Measurements from ENCODE around the gene DRGX. TPM values are rescaled to one million over a fixed set of nuclear protein-coding genes. Genes with fewer than 3 reads are reported as not detected.

Gene DRGX
- total and polyA plus RNA-seq, 2 of the 13 experiments (the other 11 are each of a cell fraction or from before 2014, with no cell fraction given), result not detected

- CTCF ChIA-PET (ENCODE audit: low intra/inter-chr PET ratio, low total read pairs), result no interaction called here
- FAIRE-seq (no peak), DNase-seq (ENCODE audit: low spot score) (no peak), ATAC-seq (no peak)
- in situ Hi-C loops (cut with HindIII; ENCODE audit: extremely low pct_ligation_motif_present, low pct_unique_long_range_greater_than_20kb), result no loop called here
- TF ChIP-seq CHD2 (IDR thresholded peaks at IDR 0.05; ENCODE audit: low read depth, low read length) (no peak), MEF2D (CRISPR knock-in tag; IDR thresholded peaks at IDR 0.05) (no peak), ZMYM4 (CRISPR knock-in tag; IDR thresholded peaks at IDR 0.05) (no peak), MTA1 (CRISPR knock-in tag; IDR thresholded peaks at IDR 0.05; ENCODE audit: borderline replicate concordance) (no peak), ZNF883 (CRISPR knock-in tag; IDR thresholded peaks at IDR 0.05; ENCODE audit: not compliant biosample characterization) (no peak), ZNF780A (CRISPR knock-in tag; IDR thresholded peaks at IDR 0.05) (no peak), AKNA (CRISPR knock-in tag; IDR thresholded peaks at IDR 0.05; ENCODE audit: borderline replicate concordance) (no peak), ZNF383 (CRISPR knock-in tag; IDR thresholded peaks at IDR 0.05; ENCODE audit: borderline replicate concordance) (no peak)
- Histone ChIP-seq H3K9me3 (ENCODE audit: low read length) (no peaks in the 10 kb centered on the region), H4K20me1 (ENCODE audit: insufficient read depth, low read length) (no peaks in the 10 kb centered on the region), H3K9ac (ENCODE audit: insufficient read depth, low read depth, low read length) (no peak overlapping the region), H3K27ac (ENCODE audit: extremely low read length, insufficient read depth, low read length) (no peak overlapping the region), H3K4me3 (replicated peaks in 1 of 3; ENCODE audit: insufficient read depth in 1 of 3, low read depth in 2 of 3, low read length in 3 of 3) (no peak overlapping the region), H3K36me3 (replicated peaks in 1 of 2; ENCODE audit: control insufficient read depth in 1 of 2, insufficient read depth in 2 of 2, low read length in 2 of 2) (no peaks in the 10 kb centered on the region), H2AFZ (ENCODE audit: low read length) (no peak overlapping the region), H3K27me3 (ENCODE audit: control insufficient read depth in 1 of 2, insufficient read depth in 2 of 2, low read length in 2 of 2) (no peaks in the 10 kb centered on the region), H3K4me2 (ENCODE audit: low read depth, low read length) (no peak overlapping the region), H3K4me1 (ENCODE audit: insufficient read depth, low read length) (no peaks in the 10 kb centered on the region), H3K79me2 (ENCODE audit: insufficient read depth, low read length) (no peaks in the 10 kb centered on the region)
- POLR2A ChIA-PET, result no interaction called here
- BruUV-seq (replicated peaks), result no TSS peak
- intact Hi-C loops (cut with micrococcal nuclease; ENCODE audit: unreplicated experiment), result no loop called here
These were observed 45.8 kb downstream of the DRGX start for GRCh38 chr10:49350138-49350537.

Measured in HepG2 (cell line).